GM19240 (cell line): ENCODE results near the gene TAOK2.
"Not testable (repeated sequence)": the region's sequence is repeated elsewhere in the genome, so short reads cannot be mapped to it uniquely, and the experiment has no call there.

Experiments
- DNase-seq: peaks from one replicate; pipeline ENCODE4 v3.0.0; 2011; ENCODE audit warnings: low spot score; ENCODE audit not compliant: insufficient read length

Gene TAOK2

GRCh38 chr16:30023586-30023985, 49.9 kb downstream of the TAOK2 start:
- no peak for DNase-seq

- DNase-seq: no peak
These were observed 50.8 kb downstream of the TAOK2 start for GRCh38 chr16:30024451-30024850.

GRCh38 chr16:30025156-30025555, 51.5 kb downstream of the TAOK2 start:
- DNase-seq: no peak

GRCh38 chr16:30025574-30025973, 51.9 kb downstream of the TAOK2 start:
- no peak for DNase-seq

DNA sequence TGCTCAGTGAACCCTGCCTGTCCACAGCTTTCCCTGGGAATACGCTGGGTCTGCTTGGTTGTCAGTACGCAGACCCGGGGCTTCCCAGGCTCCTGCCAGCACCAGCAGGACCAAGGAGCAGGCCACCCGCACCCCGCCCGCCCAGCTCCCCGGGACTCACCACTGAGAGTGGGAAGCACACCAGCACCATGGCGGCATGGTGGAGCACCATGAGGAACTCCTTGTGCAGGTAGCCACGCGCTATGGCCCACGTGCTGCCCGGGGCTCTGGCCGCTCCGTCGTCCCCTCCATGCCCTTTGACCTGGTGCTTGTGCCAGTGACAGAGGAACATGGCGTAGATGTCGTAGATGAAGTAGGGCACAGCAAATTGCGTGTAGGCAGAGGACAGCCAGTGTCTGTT, 52.8 kb downstream of the TAOK2 start:
- DNase-seq: no peak

DNA sequence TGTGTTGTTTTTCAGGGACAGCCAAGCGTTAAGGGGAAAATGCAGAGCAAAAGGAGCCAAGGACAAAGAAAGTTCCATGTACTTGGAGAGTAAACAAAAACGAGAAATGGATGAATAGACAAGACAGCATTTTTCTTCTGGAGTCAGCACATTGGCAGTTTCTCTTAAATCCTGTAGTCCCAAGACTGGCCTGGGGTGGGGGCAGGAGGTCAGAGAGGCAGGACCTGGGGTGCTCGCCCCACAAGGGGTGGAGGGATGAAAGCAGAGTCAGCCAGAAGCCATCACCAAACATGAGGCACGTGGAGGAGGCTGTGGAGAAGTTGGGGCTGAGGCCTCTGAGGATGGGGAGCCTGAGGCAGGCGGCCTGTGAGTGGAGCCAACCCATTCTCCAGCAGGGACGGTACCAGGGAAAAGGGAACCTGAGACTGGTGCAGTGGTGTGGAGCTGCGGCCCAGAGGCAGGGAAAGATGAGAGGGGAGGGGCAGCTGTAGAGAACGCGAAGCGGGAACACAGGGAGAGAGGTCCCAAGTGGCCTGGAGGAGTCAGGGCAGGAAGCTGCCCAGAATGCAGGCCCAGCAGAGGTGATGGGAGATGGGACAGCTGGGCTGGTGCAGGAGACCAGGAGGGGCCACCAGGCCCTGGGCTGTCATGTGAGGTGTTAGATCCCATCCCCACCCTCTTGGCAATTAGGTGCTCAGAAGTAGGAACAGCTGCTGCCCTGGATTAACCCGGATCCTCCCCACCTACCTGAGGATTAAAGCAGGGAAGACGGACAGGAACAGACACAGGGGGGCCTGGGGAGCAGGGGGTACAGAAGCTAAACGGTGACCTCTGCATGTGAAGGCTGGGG, 54.1 kb downstream of the TAOK2 start:
- no peak for DNase-seq

DNA sequence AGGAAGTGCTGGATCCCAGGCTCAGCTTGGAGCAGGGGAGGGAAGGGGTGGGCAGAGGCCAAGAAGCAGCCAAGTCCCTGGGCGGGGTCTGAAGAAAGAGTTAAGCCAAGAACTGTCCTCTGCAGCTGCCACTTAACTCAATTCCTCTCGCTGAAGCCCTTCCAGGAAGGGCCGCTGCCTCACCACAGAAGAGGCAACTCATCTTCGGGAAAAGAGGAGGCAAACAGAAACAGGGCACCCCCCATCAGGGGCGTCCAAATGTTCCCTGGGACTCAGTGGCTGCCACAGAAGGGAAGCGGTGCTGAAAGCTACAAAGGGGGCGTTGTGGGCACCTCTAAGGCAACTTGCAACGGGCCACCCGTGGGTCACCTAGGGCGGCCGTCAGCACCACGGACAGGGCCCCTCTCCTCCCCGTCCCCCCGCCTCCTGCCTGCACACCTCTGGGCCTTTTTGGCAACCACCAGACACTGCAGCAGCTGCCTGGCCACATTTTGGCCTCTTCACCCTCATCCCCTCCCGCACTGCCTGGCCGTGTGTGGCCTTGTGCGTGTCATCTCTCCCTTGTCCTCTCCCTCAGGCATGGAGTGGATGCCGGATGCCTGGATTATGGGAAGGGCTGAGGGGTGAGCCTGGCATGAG, 54.9 kb downstream of the TAOK2 start:
- DNase-seq: no peak

- DNase-seq: no peak
These were observed 56.5 kb downstream of the TAOK2 start for GRCh38 chr16:30030011-30030685.

DNA sequence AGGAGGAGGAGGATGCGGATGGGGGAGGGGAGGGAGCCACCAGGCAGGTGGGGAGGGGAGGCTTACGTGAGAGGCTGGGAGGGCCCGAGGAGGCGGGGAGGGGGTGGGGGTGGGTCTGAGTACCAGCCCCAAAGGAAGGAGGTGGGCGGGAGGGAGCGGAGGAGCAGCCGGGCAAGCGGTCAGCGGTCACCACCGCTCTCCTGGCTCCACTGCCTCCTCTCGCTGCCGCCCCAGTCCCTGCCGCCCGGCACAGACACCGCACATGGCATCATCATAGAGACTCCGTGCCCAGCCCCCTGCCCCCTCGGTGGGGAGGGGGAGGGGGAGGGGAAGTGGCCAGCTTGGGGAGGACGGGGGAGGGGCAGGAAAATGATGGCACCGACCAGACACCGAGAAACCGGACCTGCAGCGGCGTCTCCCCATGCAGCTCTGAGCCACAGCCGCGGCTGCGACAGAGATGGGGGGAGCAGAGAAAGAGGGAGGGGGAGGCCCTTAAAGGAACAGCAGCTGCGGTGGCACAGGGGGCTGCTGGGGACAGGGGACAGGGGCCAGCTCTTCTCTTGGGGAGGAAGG, 57.3 kb downstream of the TAOK2 start, which contains the start of gene TLCD3B:
Gene TLCD3B (minus strand): TSS at position 431 of the 573 bp plus-strand sequence. CDS start 744 bp downstream, outside the sequence.
- DNase-seq: no peak

GRCh38 chr16:30031477-30031918, 57.8 kb downstream of the TAOK2 start:
- DNase-seq: no peak

- peak; percentile 57 for DNase-seq
These were observed 58.6 kb downstream of the TAOK2 start for GRCh38 chr16:30032083-30032819.

DNA sequence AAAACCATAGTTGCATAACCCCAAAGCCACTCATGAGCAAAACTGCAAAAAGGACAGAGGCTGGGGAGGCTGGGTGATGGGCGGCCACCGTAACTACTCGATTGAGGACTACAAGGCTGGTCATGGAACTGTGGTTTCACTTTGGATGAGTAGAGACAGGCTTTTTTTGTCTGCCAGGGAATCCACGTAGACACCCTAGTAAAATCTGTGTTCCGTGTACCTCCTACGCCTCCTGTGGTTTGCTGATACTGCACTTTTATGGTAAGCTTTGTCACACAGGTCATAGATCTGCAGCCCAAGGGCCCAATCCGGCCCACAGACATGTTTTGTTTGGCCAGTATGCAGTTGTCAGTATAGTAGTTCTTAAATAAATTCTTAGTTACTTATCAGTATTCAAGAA, 59.6 kb downstream of the TAOK2 start:
- DNase-seq: no peak

DNA sequence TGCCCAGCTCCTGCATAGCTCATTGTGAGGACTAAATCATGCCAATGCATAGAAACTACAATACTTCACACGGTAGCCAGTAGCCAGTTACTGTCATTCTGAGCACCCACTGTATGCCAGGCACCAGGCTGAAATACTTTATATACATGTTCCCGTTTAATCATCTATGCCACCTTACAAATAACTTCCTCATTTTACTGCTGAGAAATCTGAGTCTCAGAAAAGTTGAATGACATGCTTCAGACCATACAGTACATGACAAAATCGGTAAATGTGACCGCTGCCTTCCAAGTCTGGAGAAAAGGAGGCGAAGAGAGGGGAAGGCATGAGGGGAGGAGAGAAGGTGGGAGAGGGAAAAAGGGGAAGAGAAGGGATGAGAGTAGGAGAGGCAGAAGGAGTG, 66.6 kb downstream of the TAOK2 start:
- DNase-seq: no peak

GRCh38 chr16:30040690-30041089, 67.0 kb downstream of the TAOK2 start:
- DNase-seq: not testable (repeated sequence)

- no peak for DNase-seq
These were observed 68.2 kb downstream of the TAOK2 start for GRCh38 chr16:30041841-30042240.
